ENCODE results near the gene MPDU1.

DNA sequence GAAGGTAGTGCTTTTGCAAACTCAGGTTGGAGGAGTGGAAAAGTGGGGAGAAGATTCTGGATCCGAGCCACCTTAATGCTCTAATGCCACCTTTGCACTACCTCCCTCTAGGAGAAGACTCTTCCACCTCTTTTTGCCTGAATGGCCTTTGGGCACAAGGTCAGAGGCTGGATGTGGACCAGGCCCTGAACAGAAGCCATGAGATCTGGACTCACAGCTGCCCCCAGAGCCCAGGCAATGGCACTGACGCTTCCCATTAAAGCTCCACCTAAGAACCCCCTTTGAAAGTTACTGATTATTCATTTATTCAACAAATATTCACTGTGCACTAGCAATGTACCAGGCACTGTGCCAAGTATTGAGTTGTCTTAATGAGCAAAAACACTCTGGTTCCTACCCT lies 49.4 kb downstream of the MPDU1 start:
- TF ChIP-seq, protein P1, sequence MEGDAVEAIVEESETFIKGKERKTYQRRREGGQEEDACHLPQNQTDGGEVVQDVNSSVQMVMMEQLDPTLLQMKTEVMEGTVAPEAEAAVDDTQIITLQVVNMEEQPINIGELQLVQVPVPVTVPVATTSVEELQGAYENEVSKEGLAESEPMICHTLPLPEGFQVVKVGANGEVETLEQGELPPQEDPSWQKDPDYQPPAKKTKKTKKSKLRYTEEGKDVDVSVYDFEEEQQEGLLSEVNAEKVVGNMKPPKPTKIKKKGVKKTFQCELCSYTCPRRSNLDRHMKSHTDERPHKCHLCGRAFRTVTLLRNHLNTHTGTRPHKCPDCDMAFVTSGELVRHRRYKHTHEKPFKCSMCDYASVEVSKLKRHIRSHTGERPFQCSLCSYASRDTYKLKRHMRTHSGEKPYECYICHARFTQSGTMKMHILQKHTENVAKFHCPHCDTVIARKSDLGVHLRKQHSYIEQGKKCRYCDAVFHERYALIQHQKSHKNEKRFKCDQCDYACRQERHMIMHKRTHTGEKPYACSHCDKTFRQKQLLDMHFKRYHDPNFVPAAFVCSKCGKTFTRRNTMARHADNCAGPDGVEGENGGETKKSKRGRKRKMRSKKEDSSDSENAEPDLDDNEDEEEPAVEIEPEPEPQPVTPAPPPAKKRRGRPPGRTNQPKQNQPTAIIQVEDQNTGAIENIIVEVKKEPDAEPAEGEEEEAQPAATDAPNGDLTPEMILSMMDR (conservative IDR thresholded peaks at IDR 0.05; ENCODE audit: low read depth, low read length): 0 out of 2 replicates have a peak, but pooled peaks have one; percentile 12
- TF ChIP-seq EZH2 (IDR thresholded peaks at IDR 0.05; ENCODE audit: borderline replicate concordance, low read depth, low read length, poor library complexity, severe bottlenecking): no peak
